GM12864 (cell line): ENCODE data around the gene WFDC11.

Experiments
- DNase-seq: peaks from one replicate; pipeline ENCODE4 v3.0.0-alpha.2; 2011; ENCODE audit warnings: low read depth
- H3K4me3 ChIP-seq: 2 replicates; pipeline ENCODE4 v1.5.1; 2011; ENCODE audit warnings: mild to moderate bottlenecking, low read depth, low read length, control low read depth
- CTCF ChIP-seq: IDR thresholded peaks from 2 replicates; pipeline ENCODE4 v1.5.1; 2011; ENCODE audit warnings: low read depth, mild to moderate bottlenecking, moderate library complexity, low read length, control low read depth, inconsistent platforms; ENCODE audit errors: missing control alignments

WFDC11 gene

GRCh38 chr20:45639687-45640086 lies 30.4 kb downstream of the WFDC11 start:
- no peak overlapping the region for H3K4me3 ChIP-seq
- DNase-seq = no peak
- TF ChIP-seq CTCF = no peak

DNA sequence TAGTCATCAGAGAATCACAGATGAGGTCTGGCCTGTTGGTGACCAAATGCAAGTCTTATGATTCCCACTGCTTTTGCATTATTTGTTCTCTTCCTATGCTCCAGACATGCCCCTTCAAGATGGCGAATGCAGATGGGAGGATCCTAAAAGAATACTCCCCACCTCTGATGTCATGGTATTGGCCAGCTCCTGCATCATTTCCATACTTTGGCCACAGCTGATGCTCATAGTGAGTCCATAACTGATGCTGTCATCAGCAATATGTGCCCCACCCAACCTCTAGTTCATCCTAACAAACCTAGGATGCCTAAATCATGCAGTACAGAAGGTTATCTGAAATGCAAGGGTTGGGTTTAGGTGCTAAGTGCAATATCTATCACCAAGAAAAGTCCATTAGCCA lies 33.5 kb downstream of the WFDC11 start:
- TF ChIP-seq CTCF = no peak
- no peak overlapping the region for H3K4me3 ChIP-seq
- no peak for DNase-seq

GRCh38 chr20:45631184-45631583 lies 38.9 kb downstream of the WFDC11 start, which contains the start of gene WFDC9:
TSS of gene WFDC9 (minus strand) at chr20:45631284. CDS start at chr20:45610181, 21,103 bp downstream.
- no peak for TF ChIP-seq CTCF
- no peak for DNase-seq
- H3K4me3 ChIP-seq = no peak within 1 kb of the TSS

GRCh38 chr20:45630371-45630770 lies 39.7 kb downstream of the WFDC11 start:
- H3K4me3 ChIP-seq = no peak overlapping the region

DNA sequence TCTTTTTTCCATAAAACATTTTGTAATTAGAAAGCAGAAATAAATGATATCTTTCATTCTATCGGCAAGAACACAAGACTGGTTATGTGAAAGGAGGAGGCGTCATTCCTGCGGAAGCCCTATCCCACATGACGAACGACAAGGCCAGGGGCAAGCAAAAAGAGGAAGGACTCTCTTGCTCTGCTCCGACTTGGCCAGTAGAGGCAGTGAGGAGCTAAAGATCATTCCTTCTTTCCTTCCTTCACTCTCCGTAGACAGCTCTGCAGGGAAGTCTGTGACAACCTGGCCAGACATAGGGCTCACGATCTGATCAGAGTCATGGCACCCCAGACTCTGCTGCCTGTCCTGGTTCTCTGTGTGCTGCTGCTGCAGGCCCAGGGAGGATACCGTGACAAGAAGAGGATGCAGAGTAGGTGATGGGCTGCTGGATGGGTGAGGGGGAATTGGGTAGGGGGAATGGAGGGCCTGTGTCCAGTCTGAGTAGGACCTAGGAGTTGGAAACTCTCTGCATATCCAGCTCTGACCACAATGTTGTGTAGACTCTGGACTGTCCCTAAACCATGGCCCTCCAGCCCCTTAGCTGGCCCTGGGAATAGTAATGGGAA lies 40.4 kb downstream of the WFDC11 start, which contains the start of gene WFDC10A:
Gene WFDC10A (plus strand): TSS at position 244 of the 605 bp plus-strand sequence. CDS start 75 bp downstream, at position 319.
- DNase-seq = no peak
- no peak within 1 kb of the TSS for H3K4me3 ChIP-seq
- peak; percentile 95 for TF ChIP-seq CTCF

More at GRCh38 chr20:45630371-45630770, 39.7 kb downstream of the WFDC11 start:
- no peak for TF ChIP-seq CTCF
- no peak for DNase-seq

- H3K4me3 ChIP-seq = no peak overlapping the region
- TF ChIP-seq CTCF = no peak
- no peak for DNase-seq
Measured at GRCh38 chr20:45626540-45626939, 43.5 kb downstream of the WFDC11 start.

- TF ChIP-seq CTCF = no peak
- no peak overlapping the region for H3K4me3 ChIP-seq
- DNase-seq = no peak
Measured at GRCh38 chr20:45621593-45621992, 48.4 kb downstream of the WFDC11 start.
